HG03025 (cell line): ENCODE data around the gene LASP1.

Experiments used
- ATAC-seq: cut with Tn5 transposase; IDR thresholded peaks from one replicate; pipeline ENCODE4 v1.9.1; 2021; ENCODE audit warnings: mild to moderate bottlenecking, moderate library complexity; ENCODE audit not compliant: unreplicated experiment, low FRiP score

The LASP1 gene

DNA sequence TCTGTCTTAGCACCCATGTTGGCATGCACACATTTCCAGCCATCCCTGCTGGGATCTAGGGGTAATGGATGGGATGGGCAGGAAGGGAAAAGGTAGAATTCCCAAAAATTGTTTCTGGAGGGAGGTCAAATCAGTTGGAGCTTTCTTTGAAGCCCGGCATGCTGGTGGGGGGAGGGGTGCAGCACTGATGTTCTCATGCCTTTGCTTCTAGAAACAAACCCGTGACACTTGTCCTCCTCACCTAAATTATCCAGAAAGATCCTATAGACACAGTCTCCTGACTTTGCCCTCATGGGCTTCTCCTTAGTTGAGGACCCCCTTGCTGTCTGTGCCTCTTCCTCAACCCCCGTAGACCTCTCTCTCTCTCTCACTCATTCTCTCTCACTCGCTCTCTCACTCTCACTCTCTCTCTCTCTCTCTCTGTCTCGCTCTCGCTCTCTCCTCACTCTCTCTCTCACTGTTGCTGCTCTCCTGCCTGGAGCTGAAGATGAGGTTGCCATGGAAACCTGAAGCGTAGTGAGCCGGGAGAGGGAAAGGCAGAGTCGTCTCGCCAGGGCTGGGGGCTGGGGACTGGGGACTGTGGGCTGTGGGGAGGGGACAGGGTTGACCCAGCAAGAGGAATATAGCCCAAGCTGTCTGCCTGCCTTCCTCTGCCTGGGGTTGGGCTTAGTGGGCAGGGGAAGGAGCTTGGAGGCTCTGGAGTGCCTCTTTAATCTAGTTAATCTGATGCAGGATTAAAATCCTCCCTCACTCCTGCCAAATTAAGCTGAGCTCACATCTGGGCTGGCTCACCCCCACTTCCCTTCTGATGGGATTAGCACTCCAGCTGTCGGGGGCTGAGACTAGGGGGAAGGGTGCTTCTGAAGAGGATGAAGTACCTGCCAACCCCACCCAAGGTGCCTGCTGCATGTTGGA is 16.1 kb downstream of the LASP1 start:
- ATAC-seq: no peak

DNA sequence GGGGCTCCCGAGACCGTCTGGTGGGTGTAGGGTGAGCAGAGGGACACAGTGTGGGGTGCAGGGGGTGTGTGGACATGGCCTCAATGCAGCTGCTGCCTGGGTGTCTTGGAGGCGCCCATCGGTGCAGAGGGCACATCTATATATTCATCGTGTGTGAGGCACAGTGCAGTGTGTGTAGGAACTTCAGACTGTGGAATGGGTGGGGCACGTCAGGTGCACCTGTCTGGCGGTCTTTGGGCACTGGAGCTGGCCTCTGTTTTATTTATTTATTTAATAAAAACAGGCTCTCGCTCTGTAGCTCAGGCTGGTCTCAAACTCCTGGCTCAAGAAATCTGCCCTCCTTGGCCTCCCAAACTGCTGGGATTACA is 16.8 kb downstream of the LASP1 start:
- no peak for ATAC-seq

DNA sequence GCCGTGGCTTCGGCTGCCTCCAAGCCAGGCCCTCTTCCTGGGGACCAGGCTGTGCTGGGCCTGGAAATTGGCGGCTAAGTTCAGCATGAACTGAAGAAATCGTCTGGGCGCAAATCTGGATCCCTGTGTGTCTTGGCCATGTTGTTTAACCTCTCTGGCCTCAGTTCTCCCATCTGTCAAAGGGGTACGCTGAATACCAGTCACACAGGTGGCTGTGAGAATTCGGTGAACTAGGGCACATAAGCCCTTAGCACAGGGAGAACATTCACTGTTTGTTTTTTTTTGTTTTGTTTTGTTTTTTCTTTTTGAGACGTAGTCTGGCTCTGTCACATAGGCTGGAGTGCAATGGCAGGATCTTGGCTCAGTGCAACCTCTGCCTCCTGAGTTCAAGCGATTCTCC is 19.0 kb downstream of the LASP1 start:
- ATAC-seq: no peak

DNA sequence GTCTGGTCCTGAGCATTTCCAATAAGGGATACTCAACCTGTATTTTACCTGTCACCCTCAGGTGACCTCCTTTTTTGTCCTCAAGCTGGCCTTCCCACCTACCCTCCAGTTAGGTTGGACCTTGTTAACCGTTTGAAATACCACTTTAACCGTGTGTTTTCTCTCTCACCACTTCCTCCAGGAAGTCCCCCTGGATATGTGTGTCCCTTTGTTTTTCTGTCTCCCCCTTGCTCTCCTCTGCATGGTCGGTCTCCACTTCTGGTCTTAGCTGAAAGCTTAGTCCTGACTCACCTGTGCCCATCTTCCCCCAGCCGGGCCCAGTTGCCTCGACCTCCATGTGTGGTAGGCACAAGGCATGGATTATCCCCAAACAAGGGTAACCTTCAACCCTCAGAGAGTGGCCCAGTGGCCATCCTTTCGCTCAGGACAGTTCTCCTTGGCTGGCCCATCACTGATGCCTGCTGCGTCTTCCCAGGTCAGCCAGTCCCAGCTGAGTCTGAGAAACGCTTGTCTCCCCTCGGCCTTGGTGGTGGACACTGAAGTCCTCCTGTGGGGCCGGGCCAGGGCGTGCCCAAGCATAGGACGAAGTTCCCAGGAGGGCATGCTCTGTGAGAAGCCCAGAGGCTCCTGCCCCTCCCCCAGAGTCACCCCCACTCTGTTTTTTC is 20.0 kb downstream of the LASP1 start:
- no peak for ATAC-seq

DNA sequence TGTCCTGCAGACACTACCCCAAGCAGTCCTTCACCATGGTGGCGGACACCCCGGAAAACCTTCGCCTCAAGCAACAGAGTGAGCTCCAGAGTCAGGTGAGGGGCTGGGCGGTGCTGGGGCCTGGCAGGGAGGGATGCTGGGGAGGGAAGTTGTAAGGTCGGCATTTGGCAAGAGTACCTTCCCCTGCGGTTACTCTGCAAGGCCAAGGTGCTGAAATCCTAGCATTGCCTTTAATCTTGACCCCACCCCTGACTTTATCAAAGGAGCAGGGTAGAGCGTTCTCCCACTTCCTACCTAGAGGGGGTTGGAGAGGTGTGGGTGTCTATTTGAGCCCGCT is 20.5 kb downstream of the LASP1 start:
- ATAC-seq: no peak

DNA sequence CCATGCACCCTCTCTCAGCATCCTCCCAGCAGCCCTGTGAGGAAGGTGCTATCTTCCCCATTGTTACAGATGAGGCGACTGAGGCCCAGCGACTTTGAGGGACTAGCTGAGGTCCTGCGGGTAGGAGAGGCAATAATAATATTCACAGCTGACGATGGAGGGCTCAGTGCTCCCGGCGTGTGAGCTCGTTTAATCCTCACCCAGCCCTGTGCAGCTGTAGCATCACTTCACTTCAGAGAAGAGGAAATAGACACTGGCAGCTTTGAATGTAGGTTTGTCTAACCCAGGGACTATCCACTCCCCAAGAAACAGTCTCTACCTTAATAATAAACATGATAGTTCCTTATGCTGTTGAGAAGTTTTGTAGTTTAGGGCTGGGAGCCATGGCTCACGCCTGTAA is 21.6 kb downstream of the LASP1 start:
- no peak for ATAC-seq

DNA sequence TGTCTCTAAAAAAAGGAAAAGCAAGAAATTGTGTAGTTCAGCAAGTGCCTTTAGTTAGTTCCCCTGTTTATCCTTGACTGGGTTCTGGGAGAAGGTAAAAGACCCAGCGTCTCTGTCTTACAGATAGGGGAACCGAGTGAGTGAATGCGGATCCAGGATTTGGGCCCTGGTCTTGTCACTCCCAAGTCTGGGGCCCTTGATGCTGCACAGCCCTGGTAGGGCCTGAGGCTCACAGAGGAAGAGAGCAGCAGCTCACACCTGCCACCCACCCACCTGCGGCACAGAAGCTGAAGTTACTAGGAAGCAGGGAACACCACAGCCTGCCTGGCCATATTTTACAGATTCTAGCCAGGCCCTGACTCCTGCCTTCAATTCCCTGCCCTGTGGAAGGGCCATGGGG is 22.2 kb downstream of the LASP1 start:
- ATAC-seq: no peak

DNA sequence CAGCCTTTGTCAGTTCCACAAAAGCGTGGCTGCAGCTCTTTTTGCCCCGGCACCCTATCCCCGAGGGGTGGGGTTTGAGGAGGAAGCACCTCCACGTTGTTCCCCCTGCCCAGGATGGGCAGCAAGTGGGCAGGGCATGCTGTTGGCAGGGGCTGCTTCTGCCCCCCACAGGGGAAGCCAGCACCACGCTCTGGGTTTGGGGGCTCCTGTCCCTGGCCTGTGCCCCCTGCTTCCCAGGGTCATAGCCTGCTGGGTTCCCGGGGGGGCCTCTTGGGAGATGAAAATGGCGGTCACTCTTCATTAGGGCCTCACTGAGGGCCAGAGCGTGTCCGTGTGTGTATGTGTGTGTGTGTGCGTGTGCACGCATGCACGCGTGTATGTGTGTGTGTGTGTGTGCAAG is 22.8 kb downstream of the LASP1 start:
- ATAC-seq: no peak

DNA sequence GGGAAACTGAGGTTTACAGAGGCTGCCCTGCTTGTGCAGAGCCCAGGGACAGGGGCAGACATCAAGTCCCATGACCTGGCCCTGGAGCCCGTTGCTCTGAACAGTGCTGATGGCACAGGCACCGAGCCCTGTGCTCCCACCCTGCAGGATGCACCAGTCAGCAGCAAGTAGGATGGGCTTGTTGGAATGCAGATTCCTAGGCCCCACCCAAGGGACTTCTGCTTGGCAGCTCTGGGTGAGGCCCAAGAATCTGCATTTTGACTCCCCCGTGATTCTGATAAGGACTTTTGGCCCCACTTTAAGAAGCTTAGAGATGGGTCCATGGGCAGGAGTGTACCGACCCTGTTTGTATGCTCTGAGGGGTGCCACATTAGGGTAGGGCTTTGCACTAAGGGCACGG is 23.3 kb downstream of the LASP1 start:
- ATAC-seq: no peak

DNA sequence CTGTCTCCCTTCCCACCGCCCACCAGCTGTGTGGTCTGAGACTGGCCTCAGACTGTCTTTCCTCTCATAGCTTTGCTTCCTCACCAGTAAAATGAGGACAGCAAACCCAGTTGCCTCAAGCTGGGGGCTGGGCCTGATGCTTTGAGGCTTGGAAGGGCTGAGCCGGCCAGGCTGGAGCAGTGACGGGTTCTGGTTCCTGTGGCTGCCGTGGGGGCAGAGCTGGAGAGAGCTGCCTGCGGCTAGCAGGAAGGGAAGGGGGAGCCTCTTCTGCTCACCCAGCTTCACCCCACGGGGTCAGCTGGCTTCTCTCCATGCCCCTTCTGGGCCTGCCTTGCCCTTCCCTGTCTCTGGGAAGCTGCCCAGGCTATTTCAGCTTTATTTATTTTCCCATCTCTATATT is 23.7 kb downstream of the LASP1 start:
- no peak for ATAC-seq

DNA sequence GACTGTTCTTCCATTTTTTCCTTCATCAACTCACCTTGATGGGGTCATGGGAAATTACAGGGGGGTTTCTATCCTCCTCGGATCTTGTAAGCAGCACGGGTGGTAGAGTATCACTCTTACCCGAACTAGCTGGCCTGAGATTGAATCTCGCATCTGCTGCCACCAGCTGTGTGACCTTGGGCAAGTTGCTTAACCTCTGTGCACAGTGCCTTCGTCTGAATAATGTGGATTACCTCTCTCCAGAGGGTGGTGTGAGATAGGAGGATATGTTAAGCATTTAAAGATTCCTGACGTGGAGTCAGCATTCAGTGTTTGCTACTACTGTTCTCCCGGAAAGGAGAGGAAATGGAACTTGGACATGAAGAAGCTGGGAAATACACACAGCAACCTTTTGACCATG is 24.4 kb downstream of the LASP1 start:
- ATAC-seq: no peak

DNA sequence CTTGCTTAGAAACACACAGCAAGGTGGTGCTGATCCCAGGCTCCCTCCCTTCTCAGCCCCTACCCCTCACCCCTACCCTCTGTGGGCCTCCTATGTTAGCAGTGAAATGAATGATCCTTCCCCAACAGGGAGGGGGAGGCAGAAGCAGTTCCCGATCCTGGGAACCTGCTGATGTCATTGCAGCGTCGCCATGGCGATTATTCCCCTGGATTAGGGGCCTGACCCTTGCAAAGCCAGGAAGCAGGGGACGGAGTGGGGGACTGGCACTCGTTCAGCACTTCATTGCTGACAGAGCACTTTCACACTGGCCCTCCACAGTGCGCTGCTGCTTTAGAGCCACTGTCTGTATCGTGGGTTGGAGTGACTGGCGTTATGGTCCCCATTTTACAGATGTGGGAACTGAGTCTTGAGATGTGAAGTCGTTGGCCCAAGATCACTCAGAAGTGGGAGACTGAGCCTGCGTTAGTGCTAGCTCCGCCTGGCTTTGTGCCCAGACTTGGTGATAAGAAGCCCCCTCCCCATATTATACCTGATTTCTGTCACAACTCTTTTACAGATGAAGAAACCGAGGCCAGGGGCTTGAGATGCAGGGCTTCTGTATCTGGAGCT is 26.6 kb downstream of the LASP1 start:
- ATAC-seq: no peak

DNA sequence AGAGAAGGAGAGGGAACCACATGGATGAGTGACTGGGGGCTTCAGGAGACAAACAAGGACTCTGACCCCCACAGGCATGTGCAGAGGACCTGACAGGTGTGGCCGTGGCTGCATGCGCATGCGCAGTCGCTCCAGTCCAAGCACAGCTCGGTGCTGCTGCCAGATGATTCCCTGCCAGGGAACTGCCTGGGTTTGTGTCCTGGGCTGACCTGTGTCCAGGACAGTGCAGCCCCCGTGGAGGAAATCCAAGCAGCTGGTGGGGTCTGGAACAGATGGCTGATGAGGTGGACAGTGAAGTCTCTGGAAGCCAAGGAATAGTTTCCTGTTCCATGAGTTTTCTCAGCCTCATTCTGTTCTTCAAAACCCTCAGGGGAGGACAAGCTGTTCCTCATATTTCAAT is 27.3 kb downstream of the LASP1 start:
- ATAC-seq: no peak

DNA sequence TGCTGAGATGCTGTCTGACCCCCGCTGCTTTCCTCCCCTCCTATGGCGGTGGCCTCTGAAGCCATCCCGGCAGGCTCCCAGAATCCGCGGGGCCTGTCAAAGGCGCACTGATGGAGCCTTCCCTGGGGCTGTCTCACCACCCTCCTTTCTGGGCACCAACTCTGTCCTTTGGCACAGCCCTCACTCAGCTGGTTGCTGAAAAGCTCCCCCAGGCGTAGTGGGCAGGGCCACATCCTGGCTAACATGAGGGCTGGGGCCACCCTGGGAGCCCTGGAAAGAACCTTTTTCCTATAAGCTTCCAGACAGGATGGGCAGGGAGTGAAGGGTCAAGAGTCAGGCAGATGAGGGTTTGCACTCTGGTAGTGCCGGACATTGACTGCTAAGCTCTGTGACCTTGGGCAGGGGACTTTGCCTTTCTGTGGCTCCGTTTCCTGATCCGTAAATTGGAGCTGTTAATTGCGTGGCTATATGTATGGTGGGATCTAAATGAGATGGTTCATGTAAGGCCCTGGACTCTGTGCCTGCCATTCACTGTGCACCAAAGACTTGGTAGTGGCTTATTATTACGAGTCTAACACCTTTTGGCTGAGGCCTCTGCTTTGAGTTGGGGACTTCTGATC is 27.9 kb downstream of the LASP1 start:
- ATAC-seq: no peak

DNA sequence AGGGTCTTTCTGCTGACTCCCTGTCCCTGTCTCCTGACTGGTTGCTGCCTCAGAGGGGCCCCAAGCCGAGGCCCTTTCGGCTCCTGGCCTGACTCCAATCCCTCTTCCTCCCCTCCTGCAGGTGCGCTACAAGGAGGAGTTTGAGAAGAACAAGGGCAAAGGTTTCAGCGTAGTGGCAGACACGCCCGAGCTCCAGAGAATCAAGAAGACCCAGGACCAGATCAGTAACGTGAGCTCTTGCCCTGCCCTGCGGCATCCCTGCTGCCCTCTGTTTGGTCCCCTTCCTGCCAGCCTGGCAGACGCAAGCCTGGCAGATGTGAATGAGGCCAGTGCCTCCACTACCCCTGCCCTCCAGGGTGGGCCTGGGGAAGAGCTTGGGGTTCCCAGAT is 28.4 kb downstream of the LASP1 start:
- no peak for ATAC-seq

DNA sequence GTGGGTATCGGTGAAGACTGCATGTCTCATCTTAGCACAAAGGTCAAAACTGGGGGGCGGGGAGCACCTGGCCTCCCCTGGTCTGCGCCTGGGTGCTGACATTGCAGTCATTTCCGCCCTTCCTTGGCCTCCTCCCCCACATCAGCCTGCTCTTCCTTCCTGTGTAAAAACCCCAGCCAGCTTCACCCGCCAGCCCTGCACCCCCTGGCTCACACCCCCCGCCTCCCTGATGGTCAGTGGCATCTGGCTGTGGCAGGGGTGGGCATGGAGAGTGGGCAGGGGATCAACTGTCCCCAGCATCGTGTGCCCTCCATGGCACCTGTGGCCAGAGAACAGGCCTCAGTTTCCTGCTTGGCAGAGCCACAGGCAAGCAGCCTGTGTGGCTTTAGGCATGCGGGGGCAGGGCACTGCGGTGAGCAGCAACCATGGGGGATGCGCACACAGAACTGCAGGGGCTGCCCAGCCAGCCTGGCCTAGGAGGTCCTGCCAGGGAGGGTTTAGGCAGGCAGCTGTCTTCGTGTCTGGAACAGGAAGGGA is 29.0 kb downstream of the LASP1 start:
- ATAC-seq: no peak

DNA sequence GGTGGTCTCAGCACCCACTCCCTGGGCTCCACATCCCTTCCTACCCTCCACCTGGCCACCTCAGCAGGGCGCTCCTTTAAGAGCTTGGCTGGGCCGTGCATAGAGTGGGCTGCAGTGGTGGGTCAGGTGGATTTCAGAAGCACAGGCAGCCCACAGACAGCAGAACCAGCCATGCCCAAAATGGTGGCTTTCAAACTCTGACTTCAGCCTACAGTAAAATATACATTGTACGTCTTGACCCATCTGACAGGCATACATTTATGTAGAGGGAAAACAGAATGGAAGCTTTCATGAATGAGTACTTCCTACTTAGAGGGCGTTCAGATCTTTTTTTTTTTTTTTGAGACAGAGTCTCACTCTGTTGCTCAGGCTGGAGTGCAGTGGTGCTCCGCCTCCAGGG is 29.6 kb downstream of the LASP1 start:
- ATAC-seq: no peak

DNA sequence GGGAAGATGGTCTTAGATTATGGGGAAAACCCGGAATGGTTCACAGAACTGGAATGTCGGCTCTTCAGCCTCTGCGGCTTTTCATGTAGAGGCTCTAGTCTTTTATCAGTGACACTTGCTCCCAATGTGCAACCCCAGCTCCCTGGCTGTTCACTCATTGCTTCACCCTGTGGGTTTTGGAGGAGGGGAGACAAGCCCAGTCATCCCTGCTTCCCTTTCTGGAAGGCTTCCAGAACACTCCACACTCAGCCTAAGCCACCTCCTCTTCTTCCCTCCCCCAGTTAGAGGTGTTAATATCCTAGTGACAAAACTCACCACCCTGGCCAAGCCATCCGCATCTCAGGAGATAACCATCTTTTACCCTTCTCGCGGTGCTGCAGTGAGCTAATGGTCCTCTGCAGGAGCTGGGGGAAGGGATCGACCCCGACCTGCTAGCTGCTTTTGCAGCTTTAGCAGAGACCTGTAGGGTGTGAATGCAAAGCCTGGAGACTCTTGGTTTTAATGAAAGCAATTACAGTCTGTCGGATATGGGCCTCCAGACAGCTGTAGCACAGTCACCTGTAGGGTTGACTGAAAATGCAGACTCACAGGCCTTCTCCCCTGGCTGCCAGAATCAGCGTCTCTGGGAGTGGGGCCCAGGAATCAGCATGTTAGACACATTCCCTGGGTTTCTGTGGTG is 31.3 kb downstream of the LASP1 start:
- ATAC-seq: no peak

DNA sequence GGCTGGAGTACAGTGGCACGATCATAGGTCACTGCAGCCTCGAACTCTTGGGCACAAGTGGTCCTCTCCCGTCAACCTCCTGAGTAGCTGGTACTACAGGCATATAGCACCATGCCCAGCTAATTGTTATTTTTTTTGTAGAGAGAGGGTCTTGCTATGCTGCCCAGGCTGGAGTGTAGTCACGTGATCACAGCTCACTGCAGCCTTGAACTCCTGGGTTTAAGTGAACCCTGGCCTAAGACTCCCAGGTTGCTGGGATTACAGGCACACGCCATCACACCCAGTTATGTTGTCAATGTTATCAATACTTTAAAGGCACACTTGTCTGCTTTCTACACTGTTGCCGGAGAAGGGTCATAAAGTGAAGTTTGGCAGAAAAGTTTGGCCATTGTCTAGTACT is 33.5 kb downstream of the LASP1 start:
- ATAC-seq: no peak

DNA sequence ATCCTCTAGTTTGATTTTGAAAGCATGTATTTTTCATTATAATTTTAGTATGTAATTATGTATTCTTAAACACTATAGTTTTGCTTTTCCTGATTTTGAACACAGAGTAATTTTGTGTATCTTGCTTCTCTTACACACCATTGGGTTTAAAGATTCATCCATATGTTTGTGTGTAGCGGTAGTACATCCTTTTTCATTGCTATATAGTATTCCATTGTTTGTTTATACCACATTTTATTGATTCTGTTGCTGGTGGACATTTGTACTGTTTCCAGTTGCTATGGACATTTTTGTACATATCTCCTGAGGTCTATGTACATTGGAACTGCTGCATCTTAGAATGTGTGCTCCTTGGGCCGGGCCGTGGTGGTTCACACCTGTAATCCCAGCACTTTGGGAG is 35.0 kb downstream of the LASP1 start:
- ATAC-seq: no peak

DNA sequence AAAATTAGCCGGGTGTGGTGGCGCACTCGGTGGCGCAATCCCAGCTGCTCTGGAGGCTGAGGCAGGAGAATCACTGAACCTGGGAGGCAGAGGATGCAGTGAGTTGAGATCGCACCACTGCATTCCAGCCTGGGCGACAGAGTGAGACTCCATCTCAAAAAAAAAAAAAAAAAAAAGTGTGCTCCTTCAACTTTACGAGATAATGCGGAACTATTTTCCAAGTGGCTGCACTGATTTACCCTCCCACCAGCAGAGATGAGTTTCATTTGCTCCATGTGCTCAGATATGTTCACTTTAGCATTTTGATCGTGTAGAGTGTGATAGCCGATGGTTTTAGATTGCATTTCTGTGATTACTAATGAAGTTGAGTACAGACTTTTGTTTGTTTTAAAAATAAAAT is 35.5 kb downstream of the LASP1 start:
- no peak for ATAC-seq
